ENCODE results near the gene HDGF.

DNA sequence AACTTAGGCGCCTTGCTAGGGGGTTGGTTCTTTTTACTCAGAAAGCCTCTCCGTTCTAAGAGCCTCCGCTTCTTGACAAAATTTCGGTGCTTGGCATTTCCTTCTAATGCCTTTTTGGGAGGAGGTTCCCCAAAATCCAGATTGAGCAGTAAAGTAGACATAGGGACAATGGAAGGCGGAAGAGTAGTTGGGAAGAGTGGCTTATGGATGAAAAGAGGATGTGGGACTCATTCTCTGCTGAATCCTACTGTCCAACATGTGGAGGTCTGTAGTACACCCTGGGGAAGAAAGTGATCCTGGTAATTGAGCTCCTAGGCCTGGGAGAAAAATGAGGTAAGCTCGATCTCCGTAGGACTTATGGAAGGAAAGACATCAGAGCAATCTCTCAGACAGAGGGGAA is 24.0 kb downstream of the HDGF start:
- TF ChIP-seq, protein P1, sequence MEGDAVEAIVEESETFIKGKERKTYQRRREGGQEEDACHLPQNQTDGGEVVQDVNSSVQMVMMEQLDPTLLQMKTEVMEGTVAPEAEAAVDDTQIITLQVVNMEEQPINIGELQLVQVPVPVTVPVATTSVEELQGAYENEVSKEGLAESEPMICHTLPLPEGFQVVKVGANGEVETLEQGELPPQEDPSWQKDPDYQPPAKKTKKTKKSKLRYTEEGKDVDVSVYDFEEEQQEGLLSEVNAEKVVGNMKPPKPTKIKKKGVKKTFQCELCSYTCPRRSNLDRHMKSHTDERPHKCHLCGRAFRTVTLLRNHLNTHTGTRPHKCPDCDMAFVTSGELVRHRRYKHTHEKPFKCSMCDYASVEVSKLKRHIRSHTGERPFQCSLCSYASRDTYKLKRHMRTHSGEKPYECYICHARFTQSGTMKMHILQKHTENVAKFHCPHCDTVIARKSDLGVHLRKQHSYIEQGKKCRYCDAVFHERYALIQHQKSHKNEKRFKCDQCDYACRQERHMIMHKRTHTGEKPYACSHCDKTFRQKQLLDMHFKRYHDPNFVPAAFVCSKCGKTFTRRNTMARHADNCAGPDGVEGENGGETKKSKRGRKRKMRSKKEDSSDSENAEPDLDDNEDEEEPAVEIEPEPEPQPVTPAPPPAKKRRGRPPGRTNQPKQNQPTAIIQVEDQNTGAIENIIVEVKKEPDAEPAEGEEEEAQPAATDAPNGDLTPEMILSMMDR (IDR thresholded peaks at IDR 0.05), result no peak
- TF ChIP-seq EZH2phosphoT487 (IDR thresholded peaks at IDR 0.05) (no peak), EZH2 (IDR thresholded peaks at IDR 0.05) (no peak)
